B cell (primary cell): Measurements from ENCODE around the gene KIAA0408. TPM values are rescaled to one million over a fixed set of nuclear protein-coding genes. Genes with fewer than 3 reads are reported as not detected.

ENCODE experiments used
- ATAC-seq: fragments of 200-7000 bp; cut with Tn5 transposase; one replicate; pipeline ENCODE4 v1.10.0; 2021; ENCODE audit warnings: low read depth, mild to moderate bottlenecking, moderate number of reproducible peaks, moderate library complexity
- CTCF ChIA-PET: fragments of 350-600 bp; sonication (Branson Sonifier 250); formaldehyde crosslinking; loops from one replicate; lab custom pipeline; 2021; ENCODE audit warnings: antibody characterized with exemption, inconsistent platforms; lab: Charles Lee
- POLR2A ChIA-PET: fragments of 350-600 bp; sonication (Branson Sonifier 250); formaldehyde crosslinking; loops from one replicate; lab custom pipeline; 2021; ENCODE audit warnings: antibody characterized with exemption; lab: Charles Lee
- DNase-seq: peaks from one replicate; pipeline ENCODE4 v3.0.0; 2013
- H2AFZ ChIP-seq: 2 replicates; pipeline ENCODE4 v1.6.1; 2012; ENCODE audit warnings: mild to moderate bottlenecking, low read depth, low read length; ENCODE audit not compliant: insufficient read depth, poor library complexity, severe bottlenecking
- H3K27ac ChIP-seq, 2 donors: 1 replicate in 1 of 2; 2 replicates in 1 of 2; pipeline ENCODE4 v1.5.1; 2012 to 2013; ENCODE audit warnings: low read length in 2 of 2, mild to moderate bottlenecking in 2 of 2, moderate library complexity in 1 of 2
- H3K27me3 ChIP-seq, 4 experiments: fragments of 200-600 bp in 1 of 4; sonication (generic) in 1 of 4; replicated peaks in 1 of 4; 1 replicate in 2 of 4; 2 replicates in 2 of 4; pipeline versions ENCODE4 v1.6.1 to v1.7.0; 2013 to 2016; ENCODE audit warnings: low read length in 3 of 4, mild to moderate bottlenecking in 2 of 4, mixed read lengths in 1 of 4, moderate library complexity in 1 of 4; ENCODE audit not compliant: insufficient read depth in 4 of 4, control insufficient read depth in 3 of 4; ENCODE audit errors: control extremely low read depth in 1 of 4
- H3K36me3 ChIP-seq, 2 experiments: replicated peaks in 1 of 2; 1 replicate in 1 of 2; 2 replicates in 1 of 2; pipeline versions ENCODE4 v1.6.1 to v1.7.1; 2013; ENCODE audit warnings: low read length in 1 of 2; ENCODE audit not compliant: insufficient read depth in 2 of 2, control insufficient read depth in 1 of 2; ENCODE audit errors: control extremely low read depth in 1 of 2, extremely low read depth in 1 of 2
- H3K4me1 ChIP-seq, 2 donors: fragments of 200-600 bp in 1 of 2; sonication (generic) in 1 of 2; 1 replicate in 1 of 2; 2 replicates in 1 of 2; pipeline versions ENCODE4 v1.5.1 to v1.6.1; 2013 to 2017; ENCODE audit warnings: low read length in 2 of 2; ENCODE audit not compliant: control insufficient read depth in 2 of 2, insufficient read depth in 2 of 2
- H3K4me2 ChIP-seq: replicated peaks from 2 replicates; pipeline ENCODE3; 2012; ENCODE audit warnings: mild to moderate bottlenecking, low read depth, low read length; ENCODE audit not compliant: poor library complexity, severe bottlenecking
- H3K4me3 ChIP-seq, 5 experiments: fragments of 200-600 bp in 1 of 5; sonication (generic) in 1 of 5; 1 replicate in 3 of 5; 2 replicates in 2 of 5; pipeline versions ENCODE4 v1.5.1 to v1.7.0; 2011 to 2016; ENCODE audit warnings: low read length in 4 of 5, mild to moderate bottlenecking in 4 of 5, low read depth in 2 of 5, control low read depth in 1 of 5, moderate library complexity in 1 of 5; ENCODE audit not compliant: insufficient read depth in 1 of 5; ENCODE audit errors: control extremely low read depth in 1 of 5, extremely low read depth in 1 of 5
- H3K79me2 ChIP-seq: fragments of 200-600 bp; sonication (generic); one replicate; pipeline ENCODE4 v1.6.0; 2016; ENCODE audit warnings: low read length; ENCODE audit not compliant: control insufficient read depth, insufficient read depth
- H3K9ac ChIP-seq: fragments of 200-600 bp; sonication (generic); 2 replicates; pipeline ENCODE4 v1.6.1; 2017; ENCODE audit warnings: mild to moderate bottlenecking, low read length, moderate library complexity
- H3K9me3 ChIP-seq, 3 donors: one replicate each; pipeline versions ENCODE4 v1.6.1 to v1.7.1; 2013; ENCODE audit warnings: low read length in 2 of 3; ENCODE audit not compliant: control insufficient read depth in 2 of 3, insufficient read depth in 1 of 3; ENCODE audit errors: control extremely low read depth in 1 of 3
- H4K20me1 ChIP-seq: 2 replicates; pipeline ENCODE4 v1.6.0; 2012; ENCODE audit warnings: mild to moderate bottlenecking, low read length; ENCODE audit not compliant: insufficient read depth, control insufficient read depth, poor library complexity, severe bottlenecking
- H3K27ac Mint-ChIP-seq: one replicate; pipeline ENCODE4 v1.8.0; 2021; ENCODE audit warnings: mixed read lengths
- H3K27me3 Mint-ChIP-seq: one replicate; pipeline ENCODE4 v1.8.0; 2021; ENCODE audit warnings: mixed read lengths
- H3K4me1 Mint-ChIP-seq: one replicate; pipeline ENCODE4 v1.8.0; 2021; ENCODE audit warnings: mixed read lengths
- H3K4me3 Mint-ChIP-seq: one replicate; pipeline ENCODE4 v1.8.0; 2021; ENCODE audit warnings: mixed read lengths
- H3K9me3 Mint-ChIP-seq: one replicate; pipeline ENCODE4 v1.8.0; 2022; ENCODE audit warnings: mixed read lengths; ENCODE audit not compliant: insufficient read depth
- CTCF ChIP-seq: fragments of 200-600 bp; IDR thresholded peaks from one replicate; pipeline ENCODE4 v1.8.0; 2022; ENCODE audit warnings: antibody characterized with exemption, mild to moderate bottlenecking
- EZH2 ChIP-seq: IDR thresholded peaks from 2 replicates; pipeline ENCODE4 v1.6.1; 2012; ENCODE audit warnings: borderline replicate concordance, low read depth, mild to moderate bottlenecking, moderate library complexity, low read length; ENCODE audit not compliant: insufficient read depth, poor library complexity, severe bottlenecking
- WGBS: methylation state at CpG from one replicate; pipeline ENCODE4 v1.1.5; 2013; ENCODE audit warnings: missing lambda C conversion rate; ENCODE audit not compliant: insufficient coverage; 5-methylcytosine and 5-hydroxymethylcytosine counted together
- intact Hi-C: fragments of 100-400 bp; cut with micrococcal nuclease; formaldehyde crosslinking; loops from one replicate; pipeline ENCODE4 v1.10.0; 2022
- polyA plus RNA-seq: library from polyadenylated mRNA; depleted of rRNA; stranded (reverse); fragments of >200 nt; gene quantifications from 2 replicates; pipeline ENCODE4 v1.2.3, GENCODE V29; 2012
- total RNA-seq, 2 donors: library from RNA; stranded (reverse); fragments of 120-200 nt in 1 of 2; gene quantifications; 1 replicate in 1 of 2; 2 replicates in 1 of 2; pipeline versions ENCODE4 v1.2.3 to v1.2.4, GENCODE V29; 2013 to 2022

Gene KIAA0408
- total and polyA plus RNA-seq, 2 donors (not counting 1 experiment from before 2014, with no cell fraction given): 0.58 to 0.64 TPM

- intact Hi-C loops: no loop called here
- ATAC-seq (no peak), DNase-seq (no peak)
- H4K20me1 ChIP-seq: no peaks in the 10 kb centered on the region
- Mint-ChIP-seq H3K9me3 (no peaks in the 10 kb centered on the region), H3K4me3 (no peak overlapping the region), H3K27ac (no peak overlapping the region), H3K27me3 (peaks cover 10% of the 10 kb centered on the region), H3K4me1 (peaks cover 13% of the 10 kb centered on the region)
- no peak overlapping the region for H3K9ac ChIP-seq
- H3K4me3 ChIP-seq: no peak overlapping the region
- ChIA-PET CTCF (no interaction called here), POLR2A (no interaction called here)
- peaks cover 7 to 9% of the 10 kb centered on the region in 2 donors for H3K4me1 ChIP-seq
- H2AFZ ChIP-seq: no peak overlapping the region
- no peak overlapping the region for H3K27ac ChIP-seq
- H3K36me3 ChIP-seq: no peaks in the 10 kb centered on the region
- H3K4me2 ChIP-seq: no peak overlapping the region
- TF ChIP-seq EZH2: no peak
- no peak for TF ChIP-seq CTCF
- H3K9me3 ChIP-seq: no peaks in the 10 kb centered on the region
- no peaks in the 10 kb centered on the region for H3K27me3 ChIP-seq
- WGBS: no CpG with 5 or more reads among the region's 2 CpGs
- no peaks in the 10 kb centered on the region for H3K79me2 ChIP-seq
These were observed 21.9 kb upstream of the KIAA0408 start for GRCh38 chr6:127481111-127481510.

- H3K27me3 ChIP-seq: no peaks in the 10 kb centered on the region
- no CpG with 5 or more reads among the region's 1 CpG for WGBS
- no peak overlapping the region for H3K4me2 ChIP-seq
- Mint-ChIP-seq H3K27me3 (peaks cover 14% of the 10 kb centered on the region), H3K4me1 (no peaks in the 10 kb centered on the region), H3K9me3 (no peaks in the 10 kb centered on the region), H3K4me3 (no peak overlapping the region), H3K27ac (no peak overlapping the region)
- no peak overlapping the region for H3K4me3 ChIP-seq
- no peaks in the 10 kb centered on the region for H3K4me1 ChIP-seq
- H3K9ac ChIP-seq: no peak overlapping the region
- H3K27ac ChIP-seq: no peak overlapping the region
- intact Hi-C loops: no loop called here
- no peaks in the 10 kb centered on the region for H3K36me3 ChIP-seq
- ChIA-PET POLR2A (no interaction called here), CTCF (no interaction called here)
- H3K79me2 ChIP-seq: no peaks in the 10 kb centered on the region
- no peaks in the 10 kb centered on the region for H4K20me1 ChIP-seq
- ATAC-seq (no peak), DNase-seq (no peak)
- TF ChIP-seq CTCF (no peak), EZH2 (no peak)
- H2AFZ ChIP-seq: no peak overlapping the region
- peaks cover 0 to 7% (median 0%) of the 10 kb centered on the region in 3 donors for H3K9me3 ChIP-seq
These were observed 18.5 kb upstream of the KIAA0408 start for GRCh38 chr6:127477658-127478057.
